Measurements from ENCODE around the gene MANSC4. TPM values are rescaled to one million over a fixed set of nuclear protein-coding genes. Genes with fewer than 3 reads are reported as not detected.

Gene MANSC4
- total and polyA plus RNA-seq, 10 of the 15 experiments (the other 5 are each of a cell fraction or from before 2014, with no cell fraction given) = 0.18 to 0.21 (median 0.19) TPM; not detected in 7

GRCh38 chr12:27822076-27822712 is 42.2 kb upstream of the MANSC4 start (continued):
- TF ChIP-seq SUPT20H (IDR thresholded peaks at IDR 0.05; ENCODE audit: borderline replicate concordance, control insufficient read depth, low read depth, low read length) = no peak
- no peak for TF ChIP-seq SIX5 (IDR thresholded peaks at IDR 0.05; ENCODE audit: low read depth, low read length, severe bottlenecking)
- peak; percentile 69 to 84 for TF ChIP-seq IKZF2 (IDR thresholded peaks at IDR 0.05)
- peak; percentile 9 to 47; a peak in 2 of 4 replicates for TF ChIP-seq EP300 (IDR thresholded peaks at IDR 0.05; ENCODE audit: borderline replicate concordance in 1 of 2, control insufficient read depth in 1 of 2, low read depth in 2 of 2, low read length in 2 of 2)
- TF ChIP-seq EGR1 (IDR thresholded peaks at IDR 0.05; ENCODE audit: borderline replicate concordance in 1 of 2, low read depth in 2 of 2, low read length in 2 of 2) = peak in 1 of 2 experiments; percentile 64; a peak in 1 of 3 replicates
- peak; percentile 91 for TF ChIP-seq EED (IDR thresholded peaks at IDR 0.05; ENCODE audit: low read depth)
- 0 out of 2 replicates have a peak, but pooled peaks have one; percentile 41 for TF ChIP-seq RCOR1 (conservative IDR thresholded peaks at IDR 0.05; ENCODE audit: low read depth, low read length)
- no peak for TF ChIP-seq CHD2 (IDR thresholded peaks at IDR 0.05; ENCODE audit: borderline replicate concordance, low read depth, low read length)
- TF ChIP-seq FOXM1 (IDR thresholded peaks at IDR 0.05; ENCODE audit: low read depth, low read length) = peak; percentile 85
- peak; percentile 81 for TF ChIP-seq SKIL (IDR thresholded peaks at IDR 0.05; ENCODE audit: low read depth, poor library complexity, severe bottlenecking)
- peak; percentile 82 for TF ChIP-seq PKNOX1 (IDR thresholded peaks at IDR 0.05)
- peak in 1 of 2 experiments; percentile 92; a peak in 1 of 4 replicates for TF ChIP-seq ETV6 (conservative IDR thresholded peaks at IDR 0.05 in 1 of 2, IDR thresholded peaks at IDR 0.05 in 1 of 2; ENCODE audit: borderline replicate concordance in 1 of 2, low read depth in 1 of 2)
- TF ChIP-seq TCF3 (IDR thresholded peaks at IDR 0.05; ENCODE audit: borderline replicate concordance, insufficient read depth, low read depth, low read length) = peak; percentile 54; the same call in 1 of the 2 replicates
- peak; percentile 83; the same call in 1 of the 2 replicates for TF ChIP-seq MTA3 (IDR thresholded peaks at IDR 0.05; ENCODE audit: borderline replicate concordance, low read length)
- TF ChIP-seq ATF7 (IDR thresholded peaks at IDR 0.05; ENCODE audit: low read depth) = peak; percentile 55
- peak; percentile 5 for TF ChIP-seq SP1 (IDR thresholded peaks at IDR 0.05; ENCODE audit: low read depth, low read length)
- no peak for TF ChIP-seq RFX5 (IDR thresholded peaks at IDR 0.05; ENCODE audit: low read depth, low read length)
- peak; percentile 64 for TF ChIP-seq TCF12 (IDR thresholded peaks at IDR 0.05; ENCODE audit: low read depth, low read length)
- peak; percentile 36; the same call in 1 of the 2 replicates for TF ChIP-seq MTA2 (IDR thresholded peaks at IDR 0.05; ENCODE audit: low read depth)
- peak; percentile 89 for TF ChIP-seq NFIC (IDR thresholded peaks at IDR 0.05; ENCODE audit: low read depth, low read length)
- no peak for TF ChIP-seq BHLHE40 (IDR thresholded peaks at IDR 0.05; ENCODE audit: borderline replicate concordance in 1 of 2, low read depth in 2 of 2, low read length in 1 of 2)
- TF ChIP-seq CREB1 (IDR thresholded peaks at IDR 0.05; ENCODE audit: low read depth) = peak; percentile 86
- peak; percentile 76 for TF ChIP-seq MEF2B (IDR thresholded peaks at IDR 0.05; ENCODE audit: partially characterized antibody, poor library complexity, severe bottlenecking)
- 0 out of 2 replicates have a peak, but pooled peaks have one; percentile 41 for TF ChIP-seq CBX5 (IDR thresholded peaks at IDR 0.05; ENCODE audit: low read depth)
- no peak for TF ChIP-seq IRF5 (IDR thresholded peaks at IDR 0.05; ENCODE audit: borderline replicate concordance)
- no peak for TF ChIP-seq RELA (IDR thresholded peaks at IDR 0.05; ENCODE audit: borderline replicate concordance, partially characterized antibody)

All from GM12878 (cell line).